K562 (cell line): ENCODE data around the gene WDHD1. TPM values are rescaled to one million over a fixed set of nuclear protein-coding genes. Genes with fewer than 3 reads are reported as not detected.

Source experiments
- ATAC-seq: fragments of 200-7000 bp; cut with Tn5 transposase; 3 replicates; pipeline ENCODE4 v1.9.1; 2020; ENCODE audit warnings: moderate library complexity
- BruUV-seq: library from RNA; stranded (reverse); fragments of 400-500 nt; replicated peaks from 2 replicates; lab custom pipeline; 2021; lab: Mats Ljungman, UMichigan
- CTCF ChIA-PET: fragments of 300-600 bp; formaldehyde crosslinking; extraction: SDS; loops from one replicate; lab custom pipeline; 2021; ENCODE audit warnings: low intra/inter-chr PET ratio; lab: Yijun Ruan, JAX
- POLR2A ChIA-PET: fragments of 300-600, 350-650 bp; sonication (Branson Sonifier 250); formaldehyde crosslinking; extraction: SDS; loops from one replicate; lab custom pipeline; 2021; ENCODE audit warnings: antibody characterized with exemption, inconsistent platforms; lab: Yijun Ruan, JAX
- DNase-seq, 4 experiments: peaks; one replicate each; pipeline versions ENCODE4 v3.0.0 to v3.0.0-alpha.2; 2011 to 2018; ENCODE audit warnings: low spot score in 3 of 4, mixed read lengths in 3 of 4; ENCODE audit errors: extremely low read depth in 1 of 4
- FAIRE-seq: peaks from 2 replicates; lab custom pipeline; 2011; peaks lifted over from hg19 to GRCh38; lab: Jason Lieb, UNC
- H2AFZ ChIP-seq: 2 replicates; pipeline ENCODE4 v1.6.0; 2011; ENCODE audit warnings: low read depth, low read length, control low read depth, inconsistent platforms
- H3K27ac ChIP-seq: fragments of 200-600 bp; 3 replicates; pipeline ENCODE4 v1.8.0; 2011; ENCODE audit warnings: low read depth, mild to moderate bottlenecking, control low read depth, inconsistent platforms, low read length, moderate library complexity, mixed read lengths; ENCODE audit errors: extremely low read depth
- H3K27me3 ChIP-seq, 2 experiments: fragments of 300-600 bp in 1 of 2; 2 replicates in 1 of 2; 3 replicates in 1 of 2; pipeline versions ENCODE4 v1.6.0 to v1.8.0; 2011; ENCODE audit warnings: inconsistent platforms in 2 of 2, low read length in 2 of 2, mild to moderate bottlenecking in 1 of 2, mixed read lengths in 1 of 2, moderate library complexity in 1 of 2; ENCODE audit not compliant: control insufficient read depth in 2 of 2, insufficient read depth in 2 of 2
- H3K36me3 ChIP-seq: fragments of 300-600 bp; 3 replicates; pipeline ENCODE4 v1.8.0; 2011; ENCODE audit warnings: mild to moderate bottlenecking, low read length, inconsistent platforms; ENCODE audit not compliant: control insufficient read depth, insufficient read depth
- H3K4me1 ChIP-seq, 2 experiments: fragments of 200-600 bp in 1 of 2; replicated peaks in 1 of 2; 2 replicates in 1 of 2; 3 replicates in 1 of 2; pipeline versions ENCODE4 v1.5.1 to v1.8.0; 2011; ENCODE audit warnings: inconsistent platforms in 2 of 2, low read length in 2 of 2, mild to moderate bottlenecking in 1 of 2, mixed read lengths in 1 of 2, moderate library complexity in 1 of 2; ENCODE audit not compliant: control insufficient read depth in 2 of 2, insufficient read depth in 2 of 2
- H3K4me2 ChIP-seq: 2 replicates; pipeline ENCODE4 v1.6.1; 2011; ENCODE audit warnings: low read length, control low read depth, inconsistent platforms, mixed read lengths; ENCODE audit not compliant: insufficient read depth
- H3K4me3 ChIP-seq: fragments of 200-600 bp; sonication (generic), shearing (Covaris generic); 2 replicates; pipeline ENCODE4 v1.5.1; 2016; ENCODE audit warnings: control low read depth, inconsistent platforms
- H3K79me2 ChIP-seq: fragments of 200-600 bp; 3 replicates; pipeline ENCODE4 v1.8.0; 2011; ENCODE audit warnings: low read length, inconsistent platforms; ENCODE audit not compliant: control insufficient read depth, insufficient read depth
- H3K9ac ChIP-seq, 2 experiments: 2 replicates each; pipeline versions ENCODE4 v1.6.0 to v1.6.1; 2011; ENCODE audit warnings: low read depth in 2 of 2, low read length in 2 of 2, control low read depth in 1 of 2, inconsistent platforms in 1 of 2, mild to moderate bottlenecking in 1 of 2, mixed read lengths in 1 of 2; ENCODE audit not compliant: insufficient read depth in 1 of 2
- H3K9me1 ChIP-seq: one replicate; pipeline ENCODE4 v1.6.0; 2011; ENCODE audit warnings: inconsistent platforms, mild to moderate bottlenecking, low read length, moderate library complexity; ENCODE audit not compliant: control insufficient read depth, insufficient read depth
- H3K9me3 ChIP-seq: replicated peaks from 2 replicates; pipeline ENCODE4 v1.5.1; 2011; ENCODE audit warnings: low read depth, low read length, inconsistent platforms; ENCODE audit not compliant: control insufficient read depth, insufficient read depth
- H4K20me1 ChIP-seq: replicated peaks from 2 replicates; pipeline ENCODE4 v1.6.1; 2011; ENCODE audit warnings: low read length, inconsistent platforms, mixed read lengths; ENCODE audit not compliant: control insufficient read depth, insufficient read depth
- DMBX1 ChIP-seq: fragments of 250-450 bp; sonication (Bioruptor Pico); IDR thresholded peaks from 2 replicates; pipeline ENCODE4 v1.8.0; 2022; ENCODE audit warnings: inconsistent platforms, mild to moderate bottlenecking, moderate library complexity, borderline replicate concordance
- MLLT1 ChIP-seq, 2 experiments: fragments of 450-650 bp; IDR thresholded peaks; 2 replicates each; pipeline ENCODE4 v1.6.1; 2016
- NRF1 ChIP-seq, 2 experiments: fragments of 450-650 bp; IDR thresholded peaks in 1 of 2; conservative IDR thresholded peaks in 1 of 2; 2 replicates each; pipeline ENCODE4 v1.6.1; 2014; ENCODE audit warnings: mild to moderate bottlenecking in 2 of 2
- TEAD1 ChIP-seq, 2 experiments: fragments of 450-650 bp in 1 of 2; sonication (generic) in 1 of 2; formaldehyde crosslinking; IDR thresholded peaks; 2 replicates each; pipeline versions ENCODE4 v1.4.0 to v1.8.0; 2020 to 2022; ENCODE audit warnings: mild to moderate bottlenecking in 2 of 2, missing genetic modification reagents in 1 of 2
- ZNF518B ChIP-seq: fragments of 250-450 bp; sonication (Bioruptor Pico); IDR thresholded peaks from 2 replicates; pipeline ENCODE4 v1.5.0; 2021; ENCODE audit warnings: mild to moderate bottlenecking, moderate library complexity
- WGBS: fragments of 100-300 bp; shearing (Covaris generic); methylation state at CpG from one replicate; pipeline ENCODE4 v1.1.6; 2016; ENCODE audit warnings: low coverage, mixed read lengths; ENCODE audit not compliant: insufficient coverage; ENCODE audit errors: missing lambda C conversion rate; 5-methylcytosine and 5-hydroxymethylcytosine counted together
- in situ Hi-C: fragments of 300-500 bp; cut with MboI; formaldehyde crosslinking; loops from 4 replicates; pipeline ENCODE4 v1.15.0; 2018; ENCODE audit warnings: inconsistent platforms, mixed read lengths
- intact Hi-C: fragments of 100-400 bp; cut with micrococcal nuclease; formaldehyde crosslinking; loops from 2 replicates; pipeline ENCODE4 v1.14.2; 2022
- polyA plus RNA-seq, 8 experiments: library from polyadenylated mRNA; depleted of rRNA in 4 of 8; stranded (reverse) in 5 of 8; unstranded in 3 of 8; fragments of >200 nt; fragmentation: Nextera tagmentation in 2 of 8; fragmentation: Illumina TruSeq in 1 of 8; extraction: Ambion mirVana in 2 of 8; extraction: Trizol in 1 of 8; gene quantifications; 2 replicates each; pipeline versions ENCODE4 v1.2.1 to v1.2.3, GENCODE V29; 2011 to 2014; ENCODE audit warnings: inconsistent platforms in 1 of 8, missing spikeins in 1 of 8
- total RNA-seq, 7 experiments: library from RNA; depleted of rRNA in 6 of 7; stranded (reverse); fragments of >200 nt in 6 of 7; fragmentation: Illumina TruSeq in 2 of 7; extraction: Trizol in 2 of 7; gene quantifications; 2 replicates each; pipeline versions ENCODE4 v1.2.1 to v1.2.3, GENCODE V29; 2011 to 2021; ENCODE audit warnings: low replicate concordance in 1 of 7

Gene WDHD1
- total and polyA plus RNA-seq, 9 of the 15 experiments (the other 6 are each of a cell fraction or from before 2014, with no cell fraction given): 11.7 to 39.1 (median 30.0) TPM

- TF ChIP-seq ZNF518B (no peak), NRF1 (conservative IDR thresholded peaks at IDR 0.05 in 1 of 2, IDR thresholded peaks at IDR 0.05 in 1 of 2) (no peak), DMBX1 (CRISPR knock-in tag) (no peak), MLLT1 (IDR thresholded peaks at IDR 0.05) (no peak)
Measured at GRCh38 chr14:54918427-54918826, 108.5 kb downstream of the WDHD1 start (continued).

- intact Hi-C loops (no loop called here), in situ Hi-C loops (no loop called here)
- DNase-seq (no peak), ATAC-seq (no peak; the same call in 2 of the 3 replicates), FAIRE-seq (no peak)
- TF ChIP-seq TEAD1 (CRISPR knock-in tag; IDR thresholded peaks at IDR 0.05): no peak
- Histone ChIP-seq H3K79me2 (no peaks in the 10 kb centered on the region), H3K27ac (no peak overlapping the region), H3K4me2 (no peak overlapping the region), H2AFZ (no peak overlapping the region), H4K20me1 (no peaks in the 10 kb centered on the region), H3K4me1 (no peaks in the 10 kb centered on the region; a peak in 1 of 5 replicates), H3K4me3 (no peak overlapping the region), H3K9ac (no peak overlapping the region), H3K27me3 (no peaks in the 10 kb centered on the region), H3K36me3 (no peaks in the 10 kb centered on the region), H3K9me1 (no peaks in the 10 kb centered on the region), H3K9me3 (no peaks in the 10 kb centered on the region)
- ChIA-PET CTCF (no interaction called here), POLR2A (no interaction called here)
- no TSS peak for BruUV-seq
- 82% methylated on average over 1 of the region's 1 CpG for WGBS
Measured at GRCh38 chr14:54916101-54916500, 110.8 kb downstream of the WDHD1 start.
